ENCODE results near the gene STIMATE. TPM values are rescaled to one million over a fixed set of nuclear protein-coding genes. Genes with fewer than 3 reads are reported as not detected.
A peak's percentile ranks its signal among the peaks of the same experiment; 100 is the strongest.

The STIMATE gene
- total and polyA plus RNA-seq, 12 donors = 15.4 to 42.8 (median 22.2) TPM

- WGBS, 4 donors = 57 to 79% (median 67%) methylated on average over 4 to 11 of the region's 11 CpGs
- DNase-seq = no peak
- Histone ChIP-seq H3K4me3 (no peak within 1 kb of the TSS), H3K4me1 (replicated peaks in 1 of 2) (peaks cover 18 to 22% of the 10 kb centered on the region in 2 donors), H3K9me3 (replicated peaks in 1 of 3) (no peaks in the 10 kb centered on the region), H3K27me3 (no peaks in the 10 kb centered on the region), H3K27ac (peak within 1 kb of the TSS in 1 of 5 donors; percentile 50), H3K36me3 (replicated peaks in 1 of 2) (peaks cover 0 to 2% of the 10 kb centered on the region in 2 donors)
- TF ChIP-seq, protein P1, sequence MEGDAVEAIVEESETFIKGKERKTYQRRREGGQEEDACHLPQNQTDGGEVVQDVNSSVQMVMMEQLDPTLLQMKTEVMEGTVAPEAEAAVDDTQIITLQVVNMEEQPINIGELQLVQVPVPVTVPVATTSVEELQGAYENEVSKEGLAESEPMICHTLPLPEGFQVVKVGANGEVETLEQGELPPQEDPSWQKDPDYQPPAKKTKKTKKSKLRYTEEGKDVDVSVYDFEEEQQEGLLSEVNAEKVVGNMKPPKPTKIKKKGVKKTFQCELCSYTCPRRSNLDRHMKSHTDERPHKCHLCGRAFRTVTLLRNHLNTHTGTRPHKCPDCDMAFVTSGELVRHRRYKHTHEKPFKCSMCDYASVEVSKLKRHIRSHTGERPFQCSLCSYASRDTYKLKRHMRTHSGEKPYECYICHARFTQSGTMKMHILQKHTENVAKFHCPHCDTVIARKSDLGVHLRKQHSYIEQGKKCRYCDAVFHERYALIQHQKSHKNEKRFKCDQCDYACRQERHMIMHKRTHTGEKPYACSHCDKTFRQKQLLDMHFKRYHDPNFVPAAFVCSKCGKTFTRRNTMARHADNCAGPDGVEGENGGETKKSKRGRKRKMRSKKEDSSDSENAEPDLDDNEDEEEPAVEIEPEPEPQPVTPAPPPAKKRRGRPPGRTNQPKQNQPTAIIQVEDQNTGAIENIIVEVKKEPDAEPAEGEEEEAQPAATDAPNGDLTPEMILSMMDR (IDR thresholded peaks at IDR 0.05) = no peak
- TF ChIP-seq POLR2A (IDR thresholded peaks at IDR 0.05) = no peak
- intact Hi-C loops (cut with DNase I) = no loop called here
Measured at GRCh38 chr3:52834871-52835501, 62.4 kb downstream of the STIMATE start, which contains the start of gene MUSTN1. Gene MUSTN1 (minus strand): TSS chr3:52835019. CDS start chr3:52834948, 71 bp downstream.

GRCh38 chr3:52833202-52833601, 64.1 kb downstream of the STIMATE start:
- no peak for DNase-seq
- Histone ChIP-seq H3K9me3 (replicated peaks in 1 of 3) (no peaks in the 10 kb centered on the region), H3K4me3 (no peak overlapping the region), H3K4me1 (replicated peaks in 1 of 2) (peaks cover 18 to 24% of the 10 kb centered on the region in 2 donors), H3K36me3 (replicated peaks in 1 of 2) (no peaks in the 10 kb centered on the region), H3K27ac (no peak overlapping the region), H3K27me3 (no peaks in the 10 kb centered on the region)
- intact Hi-C loops (cut with DNase I) = no loop called here
- 93 to 96% (median 96%) methylated on average over 6 to 14 of the region's 14 CpGs for WGBS, 4 donors
- TF ChIP-seq, protein P1 (IDR thresholded peaks at IDR 0.05) = no peak

DNA sequence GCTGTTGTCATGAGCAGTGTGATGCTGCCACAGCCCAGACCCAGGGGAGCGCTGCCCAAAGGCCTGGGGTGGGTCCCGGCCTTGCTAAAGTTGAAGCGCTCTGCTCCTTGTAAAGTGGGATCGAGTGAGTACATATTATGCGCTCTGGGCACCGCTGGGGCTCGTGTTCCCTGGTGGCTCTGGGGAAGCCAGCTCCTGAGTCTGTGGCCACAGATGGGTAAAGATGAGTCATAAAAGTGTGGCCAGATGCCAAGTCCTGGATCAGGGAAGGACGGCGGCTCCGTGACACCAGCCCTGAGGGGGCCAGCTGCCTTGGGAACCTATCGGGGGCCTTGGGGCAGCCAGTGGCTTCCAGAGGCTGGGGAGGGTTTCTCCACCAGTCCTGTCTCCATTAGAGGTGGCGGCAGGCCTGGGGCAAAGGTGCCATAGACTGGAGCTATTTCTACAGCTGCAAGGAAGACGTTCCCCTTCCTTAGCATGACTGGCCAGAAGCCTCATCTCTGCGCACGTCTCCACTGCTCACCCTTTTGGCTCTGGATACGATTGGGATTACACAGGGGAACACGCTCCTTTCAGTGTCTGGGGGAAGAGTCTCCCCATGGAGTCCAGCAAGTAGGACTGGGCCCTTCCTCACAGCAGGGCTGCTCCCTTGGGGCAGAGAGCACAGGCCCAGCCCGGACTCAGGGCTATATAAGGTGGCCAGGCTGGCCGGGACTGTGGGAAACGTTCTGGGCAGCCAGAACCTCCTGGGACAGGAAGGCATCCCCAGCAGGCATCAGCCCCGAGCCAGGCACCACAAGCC, 65.6 kb downstream of the STIMATE start:
- TF ChIP-seq POLR2A (IDR thresholded peaks at IDR 0.05) = peak in 1 of 2 donors; percentile 5
- TF ChIP-seq, protein P1 (IDR thresholded peaks at IDR 0.05) = no peak
- peak; percentile 88 to 96 (median 94) for DNase-seq
- H3K27me3 ChIP-seq = no peaks in the 10 kb centered on the region
- no peaks in the 10 kb centered on the region for H3K36me3 ChIP-seq (replicated peaks in 1 of 2)
- H3K9me3 ChIP-seq (replicated peaks in 1 of 3) = no peaks in the 10 kb centered on the region
- peaks cover 18 to 24% of the 10 kb centered on the region in 2 donors for H3K4me1 ChIP-seq (replicated peaks in 1 of 2)
- H3K4me3 ChIP-seq = no peak overlapping the region
- H3K27ac ChIP-seq = peak overlapping the region in 4 of 5 donors; percentile 33 to 89 (median 61)
- 36 to 46% (median 41%) methylated on average over 9 to 21 of the region's 21 CpGs for WGBS, 4 donors
- intact Hi-C loops (cut with DNase I) = no loop called here

- Histone ChIP-seq H3K27ac (peak within 1 kb of the TSS in 3 of 5 donors; percentile 33 to 89 (median 77)), H3K4me3 (no peak within 1 kb of the TSS), H3K9me3 (replicated peaks in 1 of 3) (no peaks in the 10 kb centered on the region), H3K4me1 (replicated peaks in 1 of 2) (peaks cover 18 to 24% of the 10 kb centered on the region in 2 donors), H3K36me3 (replicated peaks in 1 of 2) (no peaks in the 10 kb centered on the region), H3K27me3 (no peaks in the 10 kb centered on the region)
- DNase-seq = peak in 6 of 7 donors; percentile 27 to 82 (median 63)
- 65 to 81% (median 73%) methylated on average over 10 to 16 of the region's 16 CpGs for WGBS, 4 donors
- TF ChIP-seq POLR2A (IDR thresholded peaks at IDR 0.05) = no peak
- TF ChIP-seq, protein P1 (IDR thresholded peaks at IDR 0.05) = no peak
- intact Hi-C loops (cut with DNase I) = no loop called here
Measured at GRCh38 chr3:52830535-52831258, 66.7 kb downstream of the STIMATE start, which contains the start of gene ITIH4. Gene ITIH4 (minus strand): TSS chr3:52830672. CDS start chr3:52830642, 30 bp downstream.

Measured in adrenal gland (tissue), 12 donors.